DND-41 (cell line): ENCODE results near the gene SLC12A7.

Source experiments
- ATAC-seq: fragments of 200-7000 bp; cut with Tn5 transposase; 3 replicates; pipeline ENCODE4 v1.9.1; 2021; ENCODE audit warnings: low read depth; ENCODE audit not compliant: insufficient read depth
- DNase-seq: peaks from one replicate; pipeline ENCODE4 v3.0.0-alpha.2; 2020
- H2AFZ ChIP-seq: 2 replicates; pipeline ENCODE4 v1.6.0; 2012; ENCODE audit warnings: low read depth, low read length
- H3K27ac ChIP-seq: 2 replicates; pipeline ENCODE4 v1.5.1; 2012; ENCODE audit warnings: low read length, inconsistent platforms
- H3K27me3 ChIP-seq: fragments of 200-600 bp; sonication (generic); 2 replicates; pipeline ENCODE4 v1.6.0; 2012; ENCODE audit warnings: low read length, mild to moderate bottlenecking, inconsistent platforms; ENCODE audit not compliant: insufficient read depth, poor library complexity
- H3K36me3 ChIP-seq: 2 replicates; pipeline ENCODE4 v1.5.1; 2012; ENCODE audit warnings: low read length, inconsistent platforms; ENCODE audit not compliant: insufficient read depth
- H3K4me1 ChIP-seq: 2 replicates; pipeline ENCODE4 v1.5.1; 2012; ENCODE audit warnings: mild to moderate bottlenecking, low read length; ENCODE audit not compliant: insufficient read depth
- H3K4me2 ChIP-seq: 2 replicates; pipeline ENCODE4 v1.6.0; 2012; ENCODE audit warnings: mild to moderate bottlenecking, moderate library complexity, low read length, inconsistent platforms; ENCODE audit not compliant: insufficient read depth
- H3K4me3 ChIP-seq, 2 experiments: fragments of 200-600 bp in 1 of 2; shearing (Covaris generic) in 1 of 2; 2 replicates each; pipeline ENCODE4 v1.5.1; 2012 to 2016; ENCODE audit warnings: inconsistent platforms in 2 of 2, low read length in 2 of 2, mild to moderate bottlenecking in 2 of 2, low read depth in 1 of 2, moderate library complexity in 1 of 2
- H3K79me2 ChIP-seq: 2 replicates; pipeline ENCODE4 v1.6.0; 2012; ENCODE audit warnings: low read length, inconsistent platforms; ENCODE audit not compliant: insufficient read depth
- H3K9ac ChIP-seq: 2 replicates; pipeline ENCODE4 v1.6.0; 2012; ENCODE audit warnings: low read depth, mild to moderate bottlenecking, inconsistent platforms, low read length, moderate library complexity
- H3K9me3 ChIP-seq: 2 replicates; pipeline ENCODE4 v1.5.1; 2012; ENCODE audit warnings: low read length, moderate library complexity, mild to moderate bottlenecking, inconsistent platforms; ENCODE audit not compliant: insufficient read depth, severe bottlenecking
- H4K20me1 ChIP-seq: 2 replicates; pipeline ENCODE4 v1.6.0; 2012; ENCODE audit warnings: low read length; ENCODE audit not compliant: insufficient read depth
- CTCF ChIP-seq: IDR thresholded peaks from 2 replicates; pipeline ENCODE4 v1.5.1; 2012; ENCODE audit warnings: borderline replicate concordance, low read length, moderate library complexity, mild to moderate bottlenecking; ENCODE audit not compliant: poor library complexity, severe bottlenecking; ENCODE audit errors: extremely low read depth
- EZH2 ChIP-seq: IDR thresholded peaks from 3 replicates; pipeline ENCODE4 v1.6.1; 2012; ENCODE audit warnings: borderline replicate concordance, low read depth, mild to moderate bottlenecking, moderate library complexity, low read length, inconsistent platforms; ENCODE audit not compliant: severe bottlenecking

Gene SLC12A7

GRCh38 chr5:1080432-1080831 is 31.4 kb downstream of the SLC12A7 start:
- no peak overlapping the region for H3K4me3 ChIP-seq
- no peaks in the 10 kb centered on the region for H3K27me3 ChIP-seq
- ATAC-seq (no peak), DNase-seq (no peak)
- no peak overlapping the region for H3K9ac ChIP-seq
- no peaks in the 10 kb centered on the region for H4K20me1 ChIP-seq
- H3K36me3 ChIP-seq = no peaks in the 10 kb centered on the region
- no peaks in the 10 kb centered on the region for H3K4me1 ChIP-seq
- H2AFZ ChIP-seq = no peak overlapping the region
- no peak overlapping the region for H3K27ac ChIP-seq
- TF ChIP-seq EZH2 (no peak), CTCF (no peak)
- no peaks in the 10 kb centered on the region for H3K79me2 ChIP-seq
- no peaks in the 10 kb centered on the region for H3K9me3 ChIP-seq
- no peak overlapping the region for H3K4me2 ChIP-seq

GRCh38 chr5:1079961-1080360 is 31.9 kb downstream of the SLC12A7 start:
- Histone ChIP-seq H3K9me3 (no peaks in the 10 kb centered on the region), H3K27ac (no peak overlapping the region), H3K36me3 (no peaks in the 10 kb centered on the region), H2AFZ (no peak overlapping the region), H3K9ac (no peak overlapping the region), H3K4me2 (no peak overlapping the region), H3K79me2 (no peaks in the 10 kb centered on the region), H3K27me3 (no peaks in the 10 kb centered on the region), H4K20me1 (no peaks in the 10 kb centered on the region), H3K4me3 (no peak overlapping the region), H3K4me1 (no peaks in the 10 kb centered on the region)
- TF ChIP-seq EZH2 (no peak), CTCF (no peak)
- DNase-seq (no peak), ATAC-seq (no peak)

- no peak overlapping the region for H3K4me3 ChIP-seq
- no peaks in the 10 kb centered on the region for H4K20me1 ChIP-seq
- H3K4me2 ChIP-seq = no peak overlapping the region
- ATAC-seq (no peak), DNase-seq (no peak)
- H2AFZ ChIP-seq = no peak overlapping the region
- H3K9me3 ChIP-seq = no peaks in the 10 kb centered on the region
- no peak overlapping the region for H3K9ac ChIP-seq
- TF ChIP-seq EZH2 (no peak), CTCF (no peak)
- no peak overlapping the region for H3K27ac ChIP-seq
- no peaks in the 10 kb centered on the region for H3K4me1 ChIP-seq
- H3K36me3 ChIP-seq = no peaks in the 10 kb centered on the region
- H3K79me2 ChIP-seq = no peaks in the 10 kb centered on the region
- H3K27me3 ChIP-seq = no peaks in the 10 kb centered on the region
Observed at GRCh38 chr5:1079486-1079885, 32.4 kb downstream of the SLC12A7 start.

GRCh38 chr5:1078851-1079250 is 33.0 kb downstream of the SLC12A7 start:
- no peak overlapping the region for H3K4me3 ChIP-seq
- ATAC-seq = no peak

More at GRCh38 chr5:1078851-1079250, 33.0 kb downstream of the SLC12A7 start:
- Histone ChIP-seq H2AFZ (no peak overlapping the region), H3K4me1 (no peaks in the 10 kb centered on the region), H3K79me2 (no peaks in the 10 kb centered on the region), H4K20me1 (no peaks in the 10 kb centered on the region), H3K27ac (no peak overlapping the region), H3K9ac (no peak overlapping the region), H3K4me2 (no peak overlapping the region), H3K36me3 (no peaks in the 10 kb centered on the region), H3K27me3 (no peaks in the 10 kb centered on the region), H3K9me3 (no peaks in the 10 kb centered on the region)
- no peak for DNase-seq
- TF ChIP-seq EZH2 = no peak
- no peak for TF ChIP-seq CTCF
